ENCODE data around the gene TOR2A. TPM values are rescaled to one million over a fixed set of nuclear protein-coding genes. Genes with fewer than 3 reads are reported as not detected.

TOR2A gene
- polyA plus RNA-seq, 3 donors: 57.4 to 63.8 (median 60.0) TPM

GRCh38 chr9:127744398-127745110 lies 9.5 kb upstream of the TOR2A start:
- peaks cover 0 to 9% of the 10 kb centered on the region in 2 donors for H3K4me1 ChIP-seq (ENCODE audit: control insufficient read depth in 1 of 2, insufficient read depth in 2 of 2, low read length in 2 of 2)
- H3K4me3 Mint-ChIP-seq: no peak overlapping the region
- peak overlapping the region in 1 of 2 donors; percentile 41 for H3K27ac ChIP-seq (ENCODE audit: low read depth in 1 of 2, low read length in 2 of 2)
- no peak overlapping the region for H3K4me3 ChIP-seq (replicated peaks in 1 of 3; ENCODE audit: low read depth in 2 of 3, low read length in 3 of 3)
- no peaks in the 10 kb centered on the region for H3K9me3 ChIP-seq (replicated peaks in 1 of 2; ENCODE audit: control insufficient read depth in 1 of 2, insufficient read depth in 1 of 2, low read length in 2 of 2)
- H3K36me3 Mint-ChIP-seq: peaks cover 71 to 98% of the 10 kb centered on the region in 2 donors
- H3K9me3 Mint-ChIP-seq: no peaks in the 10 kb centered on the region
- H3K4me2 ChIP-seq (replicated peaks; ENCODE audit: extremely low read depth, low read length, poor library complexity, severe bottlenecking): no peak overlapping the region
- peaks cover 3% of the 10 kb centered on the region for H3K4me1 Mint-ChIP-seq
- no peaks in the 10 kb centered on the region for H3K27me3 ChIP-seq (ENCODE audit: control insufficient read depth in 2 of 2, insufficient read depth in 2 of 2, low read length in 2 of 2)
- 95% methylated on average over 13 of the region's 19 CpGs for WGBS (ENCODE audit: insufficient coverage)
- peaks cover 98% of the 10 kb centered on the region for H4K20me1 ChIP-seq (ENCODE audit: insufficient read depth, low read length)
- peak overlapping the region in 4 of 7 donors; percentile 6 to 81 (median 60) for H3K27ac Mint-ChIP-seq
- H3K27me3 Mint-ChIP-seq (ENCODE audit: low read depth in 3 of 3): no peaks in the 10 kb centered on the region
- no peak overlapping the region for H3K9ac ChIP-seq (ENCODE audit: insufficient read depth, low read length, poor library complexity, severe bottlenecking)
- intact Hi-C loops (cut with micrococcal nuclease): no loop called here
- no peak overlapping the region for H2AFZ ChIP-seq (ENCODE audit: insufficient read depth, low read depth, low read length, poor library complexity, severe bottlenecking)
- peaks cover 12% of the 10 kb centered on the region for H3K79me2 ChIP-seq (ENCODE audit: insufficient read depth, low read length)
- peaks cover 92 to 98% of the 10 kb centered on the region in 2 donors for H3K36me3 ChIP-seq (replicated peaks in 1 of 2; ENCODE audit: control insufficient read depth in 1 of 2, insufficient read depth in 2 of 2, low read length in 2 of 2)
- no peak for DNase-seq
- TF ChIP-seq CTCF (IDR thresholded peaks at IDR 0.05): no peak

GRCh38 chr9:127742435-127743088 lies 7.5 kb upstream of the TOR2A start:
- H3K4me3 Mint-ChIP-seq: no peak overlapping the region
- Histone ChIP-seq H3K9me3 (replicated peaks in 1 of 2; ENCODE audit: control insufficient read depth in 1 of 2, insufficient read depth in 1 of 2, low read length in 2 of 2) (no peaks in the 10 kb centered on the region), H3K27me3 (ENCODE audit: control insufficient read depth in 2 of 2, insufficient read depth in 2 of 2, low read length in 2 of 2) (no peaks in the 10 kb centered on the region), H3K4me1 (ENCODE audit: control insufficient read depth in 1 of 2, insufficient read depth in 2 of 2, low read length in 2 of 2) (peaks cover 0 to 9% of the 10 kb centered on the region in 2 donors), H4K20me1 (ENCODE audit: insufficient read depth, low read length) (peaks cover 94% of the 10 kb centered on the region), H2AFZ (ENCODE audit: insufficient read depth, low read depth, low read length, poor library complexity, severe bottlenecking) (no peak overlapping the region), H3K9ac (ENCODE audit: insufficient read depth, low read length, poor library complexity, severe bottlenecking) (no peak overlapping the region), H3K36me3 (replicated peaks in 1 of 2; ENCODE audit: control insufficient read depth in 1 of 2, insufficient read depth in 2 of 2, low read length in 2 of 2) (peaks cover 89 to 98% of the 10 kb centered on the region in 2 donors), H3K79me2 (ENCODE audit: insufficient read depth, low read length) (peaks cover 2% of the 10 kb centered on the region), H3K4me3 (replicated peaks in 1 of 3; ENCODE audit: low read depth in 2 of 3, low read length in 3 of 3) (no peak overlapping the region), H3K27ac (ENCODE audit: low read depth in 1 of 2, low read length in 2 of 2) (no peak overlapping the region), H3K4me2 (replicated peaks; ENCODE audit: extremely low read depth, low read length, poor library complexity, severe bottlenecking) (no peak overlapping the region)
- H3K9me3 Mint-ChIP-seq: no peaks in the 10 kb centered on the region
- no peak for DNase-seq
- peak overlapping the region in 4 of 7 donors; percentile 34 to 86 (median 52) for H3K27ac Mint-ChIP-seq
- H3K4me1 Mint-ChIP-seq: peaks cover 3% of the 10 kb centered on the region
- intact Hi-C loops (cut with micrococcal nuclease): no loop called here
- no peaks in the 10 kb centered on the region for H3K27me3 Mint-ChIP-seq (ENCODE audit: low read depth in 3 of 3)
- peaks cover 68 to 97% of the 10 kb centered on the region in 2 donors for H3K36me3 Mint-ChIP-seq
- no peak for TF ChIP-seq CTCF (IDR thresholded peaks at IDR 0.05)
- 97% methylated on average over 27 of the region's 33 CpGs for WGBS (ENCODE audit: insufficient coverage)

Data from CD14-positive monocyte (primary cell).